SK-N-SH treated with all-trans-retinoic acid at 6 μM for 48 hours (cell line): Measurements from ENCODE around the gene ARGLU1.

Experiments
- ZNF565 ChIP-seq: fragments of 450-650 bp; formaldehyde crosslinking; conservative IDR thresholded peaks from 2 replicates; pipeline ENCODE4 v1.5.0; 2020; ENCODE audit warnings: low read depth, mild to moderate bottlenecking, moderate library complexity
- TF ChIP-seq, protein P1 (sequence below): fragments of 250-450 bp; sonication (Bioruptor Pico); IDR thresholded peaks from 2 replicates; pipeline ENCODE4 v1.8.0; 2020; ENCODE audit warnings: mild to moderate bottlenecking, moderate library complexity, borderline replicate concordance
- TF ChIP-seq, protein P2 (sequence below): fragments of 250-450 bp; sonication (Bioruptor Pico); IDR thresholded peaks from 2 replicates; pipeline ENCODE4 v1.5.1; 2020; ENCODE audit warnings: low read depth, mild to moderate bottlenecking, moderate library complexity

DNA sequence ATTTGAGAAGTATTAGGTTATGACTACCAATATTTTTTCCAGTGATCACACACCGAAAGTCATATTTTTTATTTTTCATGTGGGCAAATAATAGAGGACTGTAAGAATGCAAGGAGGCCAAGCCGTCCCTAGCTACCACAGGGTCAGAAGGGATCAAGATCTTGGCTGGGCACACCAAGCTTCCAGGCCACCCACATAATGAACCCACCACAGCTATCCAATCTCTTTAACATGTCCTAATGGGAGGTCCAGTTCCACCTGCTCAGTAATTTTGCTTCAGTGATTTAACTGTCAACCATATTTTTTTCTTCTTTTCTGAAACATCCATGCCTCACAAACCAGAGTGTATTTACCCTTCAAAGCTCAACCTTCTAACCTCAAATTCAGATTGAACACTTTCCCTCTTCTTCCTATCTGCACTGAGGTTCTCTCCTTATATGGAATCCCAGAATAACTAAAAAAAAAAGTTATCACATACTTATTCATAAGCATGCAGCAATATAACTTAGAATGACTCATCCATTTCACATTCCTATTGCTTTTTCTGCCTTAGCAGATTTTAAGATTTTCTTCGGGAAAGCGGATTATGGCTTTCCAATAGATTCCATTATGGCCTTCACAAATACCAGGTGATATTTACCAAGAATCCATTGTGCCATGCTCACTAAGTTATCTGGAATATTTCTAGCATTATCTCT lies 12.2 kb downstream of the ARGLU1 start:
- no peak for TF ChIP-seq ZNF565
- TF ChIP-seq, protein P1, sequence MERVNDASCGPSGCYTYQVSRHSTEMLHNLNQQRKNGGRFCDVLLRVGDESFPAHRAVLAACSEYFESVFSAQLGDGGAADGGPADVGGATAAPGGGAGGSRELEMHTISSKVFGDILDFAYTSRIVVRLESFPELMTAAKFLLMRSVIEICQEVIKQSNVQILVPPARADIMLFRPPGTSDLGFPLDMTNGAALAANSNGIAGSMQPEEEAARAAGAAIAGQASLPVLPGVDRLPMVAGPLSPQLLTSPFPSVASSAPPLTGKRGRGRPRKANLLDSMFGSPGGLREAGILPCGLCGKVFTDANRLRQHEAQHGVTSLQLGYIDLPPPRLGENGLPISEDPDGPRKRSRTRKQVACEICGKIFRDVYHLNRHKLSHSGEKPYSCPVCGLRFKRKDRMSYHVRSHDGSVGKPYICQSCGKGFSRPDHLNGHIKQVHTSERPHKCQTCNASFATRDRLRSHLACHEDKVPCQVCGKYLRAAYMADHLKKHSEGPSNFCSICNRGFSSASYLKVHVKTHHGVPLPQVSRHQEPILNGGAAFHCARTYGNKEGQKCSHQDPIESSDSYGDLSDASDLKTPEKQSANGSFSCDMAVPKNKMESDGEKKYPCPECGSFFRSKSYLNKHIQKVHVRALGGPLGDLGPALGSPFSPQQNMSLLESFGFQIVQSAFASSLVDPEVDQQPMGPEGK (CRISPR knock-in tag), result no peak
- TF ChIP-seq, protein P2, sequence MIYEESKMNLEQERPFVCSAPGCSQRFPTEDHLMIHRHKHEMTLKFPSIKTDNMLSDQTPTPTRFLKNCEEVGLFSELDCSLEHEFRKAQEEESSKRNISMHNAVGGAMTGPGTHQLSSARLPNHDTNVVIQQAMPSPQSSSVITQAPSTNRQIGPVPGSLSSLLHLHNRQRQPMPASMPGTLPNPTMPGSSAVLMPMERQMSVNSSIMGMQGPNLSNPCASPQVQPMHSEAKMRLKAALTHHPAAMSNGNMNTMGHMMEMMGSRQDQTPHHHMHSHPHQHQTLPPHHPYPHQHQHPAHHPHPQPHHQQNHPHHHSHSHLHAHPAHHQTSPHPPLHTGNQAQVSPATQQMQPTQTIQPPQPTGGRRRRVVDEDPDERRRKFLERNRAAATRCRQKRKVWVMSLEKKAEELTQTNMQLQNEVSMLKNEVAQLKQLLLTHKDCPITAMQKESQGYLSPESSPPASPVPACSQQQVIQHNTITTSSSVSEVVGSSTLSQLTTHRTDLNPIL (CRISPR knock-in tag), result no peak
